ENCODE data around the gene NUP205.

GRCh38 chr7:135509589-135509838 is 48.2 kb upstream of the NUP205 start:
- TF ChIP-seq CTCF (IDR thresholded peaks at IDR 0.05) = no peak
- TF ChIP-seq POLR2AphosphoS5 (IDR thresholded peaks at IDR 0.05) = no peak
- TF ChIP-seq POLR2A (IDR thresholded peaks at IDR 0.05) = no peak
- no peak for TF ChIP-seq EP300 (IDR thresholded peaks at IDR 0.05)
